ENCODE results near the gene PRKCD.

The PRKCD gene

DNA sequence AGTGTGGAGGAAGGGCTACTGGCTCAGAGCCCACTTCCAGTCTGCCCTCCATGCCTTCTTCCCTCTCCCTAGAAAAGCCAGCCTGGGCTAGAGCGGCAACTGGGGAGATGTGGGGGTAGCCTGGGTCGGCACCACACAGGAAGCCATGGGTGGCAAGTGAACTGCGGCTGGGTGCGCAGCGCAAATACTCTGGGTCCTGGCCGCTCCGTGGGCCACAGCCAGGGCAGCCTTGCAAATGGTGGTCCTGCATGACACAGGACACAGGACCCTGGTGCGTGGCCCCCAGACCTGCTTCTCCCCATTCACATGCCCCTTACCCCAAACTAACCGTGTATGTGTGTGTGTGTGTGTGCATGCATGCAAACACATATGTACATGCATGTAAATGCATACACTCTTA is 25.7 kb downstream of the PRKCD start:
- TF ChIP-seq, protein P1, sequence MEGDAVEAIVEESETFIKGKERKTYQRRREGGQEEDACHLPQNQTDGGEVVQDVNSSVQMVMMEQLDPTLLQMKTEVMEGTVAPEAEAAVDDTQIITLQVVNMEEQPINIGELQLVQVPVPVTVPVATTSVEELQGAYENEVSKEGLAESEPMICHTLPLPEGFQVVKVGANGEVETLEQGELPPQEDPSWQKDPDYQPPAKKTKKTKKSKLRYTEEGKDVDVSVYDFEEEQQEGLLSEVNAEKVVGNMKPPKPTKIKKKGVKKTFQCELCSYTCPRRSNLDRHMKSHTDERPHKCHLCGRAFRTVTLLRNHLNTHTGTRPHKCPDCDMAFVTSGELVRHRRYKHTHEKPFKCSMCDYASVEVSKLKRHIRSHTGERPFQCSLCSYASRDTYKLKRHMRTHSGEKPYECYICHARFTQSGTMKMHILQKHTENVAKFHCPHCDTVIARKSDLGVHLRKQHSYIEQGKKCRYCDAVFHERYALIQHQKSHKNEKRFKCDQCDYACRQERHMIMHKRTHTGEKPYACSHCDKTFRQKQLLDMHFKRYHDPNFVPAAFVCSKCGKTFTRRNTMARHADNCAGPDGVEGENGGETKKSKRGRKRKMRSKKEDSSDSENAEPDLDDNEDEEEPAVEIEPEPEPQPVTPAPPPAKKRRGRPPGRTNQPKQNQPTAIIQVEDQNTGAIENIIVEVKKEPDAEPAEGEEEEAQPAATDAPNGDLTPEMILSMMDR (conservative IDR thresholded peaks at IDR 0.05; ENCODE audit: low read length) = no peak
- no peak overlapping the region for H3K4me3 ChIP-seq (ENCODE audit: low read length)
- no peak for DNase-seq (ENCODE audit: low read depth)

DNA sequence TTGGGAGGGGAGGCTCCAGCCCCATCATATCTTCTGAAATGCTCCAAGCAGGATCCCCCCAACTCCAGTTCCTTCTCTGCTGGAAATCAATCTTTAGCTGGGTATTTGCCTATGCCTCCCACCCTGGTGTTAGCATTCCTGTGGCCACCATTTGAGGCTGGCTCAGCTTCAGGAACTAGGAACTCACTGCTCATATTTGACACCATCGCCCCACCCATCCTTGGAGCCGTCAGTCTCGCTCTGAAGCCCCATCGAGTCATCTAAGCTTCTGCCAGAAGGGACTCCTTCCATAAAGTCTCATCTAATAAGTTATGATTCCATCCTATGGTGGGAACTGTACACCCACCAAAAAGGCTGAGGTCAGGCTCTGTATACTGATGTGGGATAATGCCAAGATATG is 26.4 kb downstream of the PRKCD start:
- H3K4me3 ChIP-seq (ENCODE audit: low read length) = no peak overlapping the region
- TF ChIP-seq, protein P1 (conservative IDR thresholded peaks at IDR 0.05; ENCODE audit: low read length) = no peak
- DNase-seq (ENCODE audit: low read depth) = peak; percentile 16

DNA sequence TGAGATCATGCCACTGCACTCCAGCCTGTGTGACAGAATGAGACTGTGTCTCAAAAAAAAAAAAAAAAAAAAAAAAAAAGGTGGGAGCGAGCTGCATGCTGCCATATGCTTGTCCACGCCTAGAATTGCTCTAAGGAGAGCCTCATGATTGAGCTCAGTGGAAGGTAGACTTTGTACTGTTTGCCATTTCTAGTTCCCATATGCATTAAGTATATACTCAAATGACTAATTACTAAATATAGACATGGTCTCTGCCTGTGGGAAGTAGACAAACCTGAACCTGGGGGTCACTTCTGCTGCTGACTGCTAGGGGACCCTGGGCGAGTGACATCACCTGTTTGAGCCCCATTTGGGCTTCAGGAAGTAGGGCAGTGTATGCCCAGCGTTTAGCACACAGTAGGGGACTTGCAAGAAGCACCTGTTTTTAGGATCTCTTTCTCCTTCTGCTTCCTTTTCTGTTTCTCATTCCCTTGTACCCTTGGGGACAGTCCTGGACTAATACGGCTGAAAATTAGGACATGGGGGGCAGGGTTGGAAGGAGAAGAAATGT is 27.2 kb downstream of the PRKCD start:
- no peak overlapping the region for H3K4me3 ChIP-seq (ENCODE audit: low read length)
- TF ChIP-seq, protein P1 (conservative IDR thresholded peaks at IDR 0.05; ENCODE audit: low read length) = no peak
- no peak for DNase-seq (ENCODE audit: low read depth)

DNA sequence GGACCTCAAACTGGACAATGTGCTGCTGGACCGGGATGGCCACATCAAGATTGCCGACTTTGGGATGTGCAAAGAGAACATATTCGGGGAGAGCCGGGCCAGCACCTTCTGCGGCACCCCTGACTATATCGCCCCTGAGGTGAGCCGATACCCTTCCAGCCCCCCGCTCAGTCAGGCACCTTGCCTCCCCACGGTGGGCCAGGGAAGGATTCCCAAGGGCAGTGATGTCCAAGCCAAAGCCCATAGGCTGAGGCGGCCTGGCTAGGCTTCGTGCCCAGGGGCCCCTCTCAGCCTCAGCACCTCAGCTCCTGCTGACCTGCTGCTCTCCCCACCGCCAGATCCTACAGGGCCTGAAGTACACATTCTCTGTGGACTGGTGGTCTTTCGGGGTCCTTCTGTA is 27.7 kb downstream of the PRKCD start:
- TF ChIP-seq, protein P1 (conservative IDR thresholded peaks at IDR 0.05; ENCODE audit: low read length) = no peak
- DNase-seq (ENCODE audit: low read depth) = no peak
- H3K4me3 ChIP-seq (ENCODE audit: low read length) = no peak overlapping the region

DNA sequence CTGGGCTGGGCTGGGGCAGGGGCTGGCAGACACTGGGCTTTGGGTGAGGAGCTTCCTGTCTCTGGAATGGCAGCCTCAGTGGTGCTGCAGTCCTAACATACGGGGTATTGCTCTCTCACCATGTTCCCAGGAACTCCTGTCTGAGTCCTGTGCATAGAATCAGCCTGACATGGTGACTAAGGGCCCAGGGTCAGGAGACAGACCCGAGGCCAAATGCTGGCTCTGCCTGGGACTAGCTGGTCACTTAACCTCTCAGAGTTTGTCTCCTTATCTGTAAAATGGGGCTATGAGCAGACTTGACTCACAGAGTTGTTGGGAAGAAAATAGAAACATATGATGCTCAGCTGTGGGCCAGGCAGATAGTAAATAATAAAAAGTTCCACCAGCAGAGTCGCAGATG is 28.3 kb downstream of the PRKCD start:
- no peak overlapping the region for H3K4me3 ChIP-seq (ENCODE audit: low read length)
- DNase-seq (ENCODE audit: low read depth) = no peak
- TF ChIP-seq, protein P1 (conservative IDR thresholded peaks at IDR 0.05; ENCODE audit: low read length) = no peak

DNA sequence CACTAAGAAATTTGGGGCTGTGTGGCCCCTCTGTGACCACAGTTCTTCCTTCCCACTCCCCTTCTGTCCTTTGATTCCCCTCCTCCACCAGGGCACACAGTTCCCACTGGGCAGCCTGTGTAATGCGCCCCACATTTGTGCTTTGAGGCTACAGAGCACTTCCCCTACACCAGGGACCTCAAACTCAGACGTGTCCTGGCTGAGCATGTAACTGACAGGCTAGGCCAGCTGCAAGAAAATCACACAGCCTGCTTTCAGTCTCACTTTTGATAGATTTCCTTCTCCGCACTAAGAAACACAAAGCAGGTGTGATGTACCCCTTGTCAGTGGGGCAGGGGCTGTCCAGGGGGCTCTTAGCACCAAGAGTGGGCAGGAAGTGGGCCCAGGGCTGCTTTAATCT is 29.6 kb downstream of the PRKCD start:
- DNase-seq (ENCODE audit: low read depth) = no peak
- H3K4me3 ChIP-seq (ENCODE audit: low read length) = no peak overlapping the region
- TF ChIP-seq, protein P1 (conservative IDR thresholded peaks at IDR 0.05; ENCODE audit: low read length) = no peak

DNA sequence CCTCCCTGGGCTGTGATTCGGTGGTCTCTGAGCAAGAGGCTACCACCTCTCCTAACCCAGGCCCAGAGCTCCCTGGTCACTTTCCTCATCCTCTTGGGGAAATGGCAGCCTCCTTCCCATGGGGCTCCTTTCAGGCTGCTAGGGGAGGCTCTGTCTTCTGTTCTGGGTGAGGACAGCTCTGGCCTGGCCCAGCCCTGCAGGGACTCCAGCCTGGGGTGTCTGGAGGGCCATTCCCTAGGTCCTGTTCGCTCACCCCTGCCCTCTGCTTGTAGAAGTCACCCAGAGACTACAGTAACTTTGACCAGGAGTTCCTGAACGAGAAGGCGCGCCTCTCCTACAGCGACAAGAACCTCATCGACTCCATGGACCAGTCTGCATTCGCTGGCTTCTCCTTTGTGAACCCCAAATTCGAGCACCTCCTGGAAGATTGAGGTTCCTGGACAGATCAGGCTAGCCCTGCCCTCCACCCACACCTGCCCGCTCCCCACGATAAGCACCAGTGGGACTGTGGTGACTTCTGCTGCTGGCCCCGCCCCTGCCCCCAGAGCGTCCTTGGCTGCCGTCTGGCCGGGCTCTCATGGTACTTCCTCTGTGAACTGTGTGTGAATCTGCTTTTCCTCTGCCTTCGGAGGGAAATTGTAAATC is 30.9 kb downstream of the PRKCD start:
- no peak for DNase-seq (ENCODE audit: low read depth)
- TF ChIP-seq, protein P1 (conservative IDR thresholded peaks at IDR 0.05; ENCODE audit: low read length) = no peak
- H3K4me3 ChIP-seq (ENCODE audit: low read length) = no peak overlapping the region
